ENCODE measurements around the gene CTU2.

Gene CTU2

GRCh38 chr16:88681084-88681680, 25.1 kb upstream of the CTU2 start:
- in situ Hi-C loops (cut with MboI; ENCODE audit: low sequenced_read_pairs), result no loop called here

DNA sequence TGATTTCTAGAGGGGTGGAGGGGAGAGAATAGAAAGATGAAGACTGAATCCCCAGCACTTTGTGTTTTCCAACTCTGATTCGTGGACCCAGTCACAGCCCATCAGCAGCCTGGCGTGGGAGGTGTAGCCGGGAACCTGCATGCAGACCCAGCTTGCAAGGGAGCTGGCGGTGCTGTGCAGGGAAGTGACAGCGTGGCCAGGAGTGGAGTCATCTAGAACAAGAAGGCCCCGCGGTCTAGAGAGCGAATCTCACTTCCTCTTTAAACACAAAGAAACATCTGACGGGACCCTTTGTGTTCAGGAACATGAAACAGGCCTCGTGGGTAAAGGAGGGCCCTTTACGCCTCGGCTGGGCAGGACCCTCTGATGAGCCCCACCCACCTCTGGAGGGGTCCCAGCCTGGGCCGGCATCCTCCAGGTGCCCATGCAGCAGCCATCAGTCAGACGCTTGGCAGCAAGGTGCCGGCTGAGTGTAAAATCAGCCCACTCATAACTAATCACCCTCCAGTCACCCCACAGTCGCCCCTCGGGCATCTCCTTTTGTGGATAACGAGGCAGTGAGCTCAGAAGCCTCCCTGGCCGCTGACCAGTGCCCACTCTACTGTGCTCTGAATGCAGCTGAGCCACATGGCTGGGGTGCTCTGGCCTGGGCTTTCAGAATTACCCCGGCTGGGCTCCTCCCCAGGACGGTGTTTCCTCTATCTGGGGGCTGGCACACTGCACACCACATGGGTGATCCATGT, 24.4 kb upstream of the CTU2 start:
- in situ Hi-C loops (cut with MboI; ENCODE audit: low sequenced_read_pairs), result no loop called here

DNA sequence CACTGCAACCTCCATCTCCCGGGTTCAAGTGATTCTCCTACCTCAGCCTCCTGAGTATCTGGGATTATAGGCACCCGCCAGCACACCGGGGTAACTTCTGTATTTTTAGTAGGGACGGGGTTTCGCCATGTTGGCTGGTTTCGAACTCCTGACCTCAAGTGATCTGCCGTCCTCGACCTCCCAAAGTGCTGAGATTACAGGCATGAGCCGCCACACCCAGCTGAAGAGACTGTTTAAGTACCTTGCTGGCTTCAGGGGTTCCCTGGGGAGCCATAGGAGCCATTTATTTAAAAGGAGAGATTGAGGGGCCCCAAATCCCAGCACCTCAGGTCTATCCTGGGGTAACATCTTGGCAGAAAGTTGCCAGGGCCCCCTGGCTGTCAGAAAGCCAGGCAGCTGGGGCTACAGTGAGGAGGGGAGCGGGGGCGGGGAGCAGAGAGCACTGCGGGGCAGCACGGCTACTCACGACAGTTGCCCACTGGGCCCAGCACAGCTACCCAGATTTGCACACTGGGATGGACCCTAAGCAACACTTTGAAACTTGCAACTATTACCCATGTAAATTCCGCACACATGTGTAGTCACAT, 21.6 kb upstream of the CTU2 start:
- in situ Hi-C loops (cut with MboI; ENCODE audit: low sequenced_read_pairs), result no loop called here

- in situ Hi-C loops (cut with MboI; ENCODE audit: low sequenced_read_pairs), result no loop called here
Measured at GRCh38 chr16:88685156-88686061, 20.9 kb upstream of the CTU2 start.

- in situ Hi-C loops (cut with MboI; ENCODE audit: low sequenced_read_pairs), result no loop called here
Measured at GRCh38 chr16:88686062-88686438, 20.3 kb upstream of the CTU2 start.

DNA sequence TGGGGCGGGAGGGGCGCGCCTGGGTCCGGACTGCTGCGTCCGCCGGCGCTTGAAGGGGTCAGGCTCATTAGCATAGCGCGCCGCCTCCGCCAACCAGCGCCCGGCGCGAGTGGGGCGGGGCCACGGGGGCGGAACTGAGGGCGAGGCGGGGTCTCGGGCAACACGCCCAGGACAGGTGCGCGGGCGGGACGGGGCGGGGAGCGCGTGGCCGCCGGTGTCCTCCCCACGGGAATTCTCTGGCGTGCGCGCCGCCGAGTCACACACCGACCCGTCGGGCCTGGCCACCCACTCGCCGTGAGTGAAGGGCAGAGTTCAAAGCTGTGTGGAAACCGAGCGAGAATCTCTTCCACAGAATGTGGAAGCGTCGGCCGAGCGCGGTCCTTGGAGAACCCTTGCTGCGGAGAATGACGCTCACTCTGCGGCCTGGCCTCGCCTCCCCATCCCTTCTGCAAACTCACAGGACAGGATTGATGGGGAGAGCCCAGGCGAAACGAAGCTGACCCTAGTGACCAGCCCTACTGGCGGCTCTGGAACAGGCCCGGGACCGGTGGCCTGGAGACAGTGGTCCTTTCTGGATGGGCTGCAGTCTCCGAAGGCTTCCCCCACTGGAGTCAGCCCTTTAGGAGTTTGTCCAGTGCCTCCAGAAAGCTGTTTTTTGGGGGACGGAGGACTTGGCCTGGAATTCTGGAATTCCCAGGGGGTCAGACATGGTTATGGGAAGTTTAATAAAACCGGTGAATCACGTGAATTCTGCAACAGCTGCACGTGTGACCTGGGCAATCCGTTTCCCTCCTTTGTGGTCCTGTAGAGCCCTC, 19.7 kb upstream of the CTU2 start, which contains the start of gene SNAI3:
Gene SNAI3, minus strand, starts transcription at position 69 of the 815 bp plus-strand sequence. CDS start 101 bp downstream, outside the sequence.
- in situ Hi-C loops (cut with MboI; ENCODE audit: low sequenced_read_pairs), result no loop called here

GRCh38 chr16:88687254-88687576, 19.1 kb upstream of the CTU2 start:
- in situ Hi-C loops (cut with MboI; ENCODE audit: low sequenced_read_pairs), result no loop called here

GRCh38 chr16:88687676-88688012, 18.7 kb upstream of the CTU2 start:
- in situ Hi-C loops (cut with MboI; ENCODE audit: low sequenced_read_pairs), result no loop called here

GRCh38 chr16:88688013-88688778, 18.1 kb upstream of the CTU2 start:
- in situ Hi-C loops (cut with MboI; ENCODE audit: low sequenced_read_pairs), result no loop called here

GRCh38 chr16:88690341-88691128, 15.8 kb upstream of the CTU2 start:
- in situ Hi-C loops (cut with MboI; ENCODE audit: low sequenced_read_pairs), result no loop called here

- in situ Hi-C loops (cut with MboI; ENCODE audit: low sequenced_read_pairs), result no loop called here
Measured at GRCh38 chr16:88691129-88691813, 15.0 kb upstream of the CTU2 start.

DNA sequence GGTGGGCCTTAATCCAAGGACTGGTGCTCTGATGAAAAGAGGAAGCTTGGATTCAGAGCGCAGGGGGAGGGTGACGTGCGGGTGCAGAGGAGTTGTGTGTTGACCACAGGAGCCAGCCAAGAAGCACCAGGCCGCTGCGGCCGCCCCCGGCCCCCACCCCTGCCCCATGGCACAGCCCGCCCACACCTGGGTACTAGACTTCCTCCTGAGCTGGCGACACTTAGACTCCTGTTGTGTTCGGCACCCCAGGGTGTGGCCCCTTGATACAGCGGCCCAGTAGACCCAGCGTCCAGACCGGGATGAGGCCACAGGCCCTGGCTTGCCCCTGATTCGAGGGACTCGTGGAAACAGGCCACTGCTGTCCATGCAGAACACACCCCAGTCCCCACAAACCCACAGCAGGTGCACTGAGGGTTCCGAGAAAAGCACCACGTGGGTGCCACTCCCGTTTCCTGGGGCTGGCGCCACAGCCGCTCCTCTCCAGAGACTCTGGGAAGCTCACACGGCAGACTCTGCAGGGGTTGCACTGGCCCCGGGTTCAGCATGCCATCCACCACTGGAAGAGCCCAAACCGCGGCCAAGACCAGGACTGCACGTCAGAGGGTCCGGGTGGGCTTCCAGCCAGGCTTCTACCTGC, 14.3 kb upstream of the CTU2 start:
- in situ Hi-C loops (cut with MboI; ENCODE audit: low sequenced_read_pairs), result no loop called here

GRCh38 chr16:88692861-88693260, 13.4 kb upstream of the CTU2 start:
- in situ Hi-C loops (cut with MboI; ENCODE audit: low sequenced_read_pairs), result no loop called here

DNA sequence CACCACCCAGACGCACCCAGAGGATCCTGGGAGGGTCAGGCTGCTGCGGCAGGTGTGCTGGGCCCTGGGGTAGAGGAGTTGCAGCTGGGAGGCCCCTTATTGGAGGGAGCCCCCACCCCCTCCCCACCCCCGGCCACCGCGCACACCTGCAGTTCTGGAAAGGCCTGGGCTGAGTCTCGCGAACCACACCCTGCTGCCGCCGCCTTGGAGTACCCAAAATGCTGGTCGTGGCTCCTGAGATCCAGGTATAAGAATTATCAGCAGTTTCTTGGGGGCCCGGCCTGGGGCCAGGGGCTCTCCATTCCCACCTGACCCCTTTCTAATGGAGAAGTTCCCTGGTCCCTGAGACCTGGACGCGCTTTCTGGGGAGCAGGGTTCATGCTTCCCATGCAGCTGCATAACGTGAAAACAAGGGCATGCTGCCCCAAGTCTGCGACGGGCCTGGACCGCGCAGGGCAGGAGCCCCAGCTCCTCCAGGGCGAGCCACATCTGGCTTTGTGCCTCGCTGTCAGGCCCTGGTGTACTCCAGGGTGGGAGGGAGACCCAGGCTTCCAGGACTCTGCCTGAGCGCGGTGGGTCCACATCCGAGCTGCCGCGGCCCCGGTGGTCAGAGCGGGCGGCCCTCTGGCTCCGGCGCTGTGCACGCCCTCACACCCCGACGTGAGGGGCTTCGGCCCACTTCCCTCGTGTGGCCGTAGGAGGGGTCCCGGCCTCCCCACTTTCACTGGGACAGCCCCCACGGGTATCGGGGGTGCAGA, 12.7 kb upstream of the CTU2 start:
- in situ Hi-C loops (cut with MboI; ENCODE audit: low sequenced_read_pairs), result no loop called here

- in situ Hi-C loops (cut with MboI; ENCODE audit: low sequenced_read_pairs), result no loop called here
Measured at GRCh38 chr16:88694221-88695087, 11.8 kb upstream of the CTU2 start.

DNA sequence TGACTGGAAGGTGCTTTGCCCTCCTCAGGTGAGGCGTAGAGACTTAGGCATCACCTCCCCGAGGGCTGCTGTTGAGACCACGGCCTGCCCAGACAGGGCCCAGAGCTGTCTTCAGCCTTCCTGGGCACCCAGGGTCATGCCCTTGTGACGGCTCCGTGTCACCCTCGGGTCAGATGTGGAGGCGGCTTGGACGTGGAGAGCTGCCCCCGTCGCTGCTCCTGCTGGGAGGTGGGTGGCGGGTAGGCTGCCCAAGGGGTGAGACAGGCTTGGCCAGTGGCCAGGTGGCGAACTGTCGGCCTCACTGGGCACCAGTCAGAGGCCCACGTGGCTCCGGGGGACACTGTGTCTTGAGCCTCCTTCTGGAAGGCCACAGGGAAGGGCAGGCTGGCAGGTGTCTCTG, 11.1 kb upstream of the CTU2 start:
- in situ Hi-C loops (cut with MboI; ENCODE audit: low sequenced_read_pairs), result no loop called here

Data from HL-60/S4 treated with phorbol 12-myristate 13-acetate at 8.2 ng/mL for 4 days and 3 days (cell line).